Tibial nerve (tissue), 4 donors: ENCODE data around the gene NOX5.

Experiments
- EP300 ChIP-seq, 2 donors: sonication (generic); formaldehyde crosslinking; IDR thresholded peaks; one replicate each; pipeline ENCODE4 v1.6.1; 2017; ENCODE audit warnings: antibody characterized with exemption in 2 of 2, mild to moderate bottlenecking in 1 of 2
- POLR2A ChIP-seq, 2 donors: fragments of 450-650 bp; IDR thresholded peaks; one replicate each; pipeline ENCODE4 v1.6.1; 2017; ENCODE audit warnings: antibody characterized with exemption in 2 of 2, mild to moderate bottlenecking in 2 of 2, moderate library complexity in 2 of 2
- TF ChIP-seq, protein P1 (sequence below), 5 experiments: fragments of 200-600 bp in 3 of 5; fragments of 450-650 bp in 2 of 5; sonication (generic) in 3 of 5; IDR thresholded peaks; one replicate each; pipeline ENCODE4 v1.5.1; 2016 to 2019; ENCODE audit warnings: antibody characterized with exemption in 5 of 5, mild to moderate bottlenecking in 3 of 5, moderate library complexity in 2 of 5

DNA sequence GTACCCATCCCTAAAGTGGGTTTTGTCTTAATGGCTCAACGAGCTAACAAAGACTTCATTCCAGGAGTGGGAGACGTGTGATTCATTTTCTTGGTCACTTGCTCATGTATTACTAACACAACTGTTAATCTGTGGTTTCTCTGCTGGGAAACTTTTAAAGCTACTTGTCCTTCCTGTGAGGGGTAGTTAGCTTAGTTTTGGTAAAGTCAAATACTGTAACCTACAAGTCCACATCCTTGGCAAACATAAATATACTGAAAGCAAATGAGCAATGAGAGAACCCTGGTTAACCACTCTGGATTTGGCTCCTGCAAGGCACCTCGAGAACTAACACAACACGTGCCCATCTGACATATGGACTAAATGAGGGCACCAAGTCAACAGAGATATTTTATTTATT, 19.9 kb downstream of the NOX5 start:
- TF ChIP-seq POLR2A (IDR thresholded peaks at IDR 0.05) (no peak), EP300 (IDR thresholded peaks at IDR 0.05) (no peak)
- TF ChIP-seq, protein P1, sequence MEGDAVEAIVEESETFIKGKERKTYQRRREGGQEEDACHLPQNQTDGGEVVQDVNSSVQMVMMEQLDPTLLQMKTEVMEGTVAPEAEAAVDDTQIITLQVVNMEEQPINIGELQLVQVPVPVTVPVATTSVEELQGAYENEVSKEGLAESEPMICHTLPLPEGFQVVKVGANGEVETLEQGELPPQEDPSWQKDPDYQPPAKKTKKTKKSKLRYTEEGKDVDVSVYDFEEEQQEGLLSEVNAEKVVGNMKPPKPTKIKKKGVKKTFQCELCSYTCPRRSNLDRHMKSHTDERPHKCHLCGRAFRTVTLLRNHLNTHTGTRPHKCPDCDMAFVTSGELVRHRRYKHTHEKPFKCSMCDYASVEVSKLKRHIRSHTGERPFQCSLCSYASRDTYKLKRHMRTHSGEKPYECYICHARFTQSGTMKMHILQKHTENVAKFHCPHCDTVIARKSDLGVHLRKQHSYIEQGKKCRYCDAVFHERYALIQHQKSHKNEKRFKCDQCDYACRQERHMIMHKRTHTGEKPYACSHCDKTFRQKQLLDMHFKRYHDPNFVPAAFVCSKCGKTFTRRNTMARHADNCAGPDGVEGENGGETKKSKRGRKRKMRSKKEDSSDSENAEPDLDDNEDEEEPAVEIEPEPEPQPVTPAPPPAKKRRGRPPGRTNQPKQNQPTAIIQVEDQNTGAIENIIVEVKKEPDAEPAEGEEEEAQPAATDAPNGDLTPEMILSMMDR (IDR thresholded peaks at IDR 0.05): no peak
